GM21367 (cell line): ENCODE measurements around the gene NDUFB11.

Experiments used
- ATAC-seq: cut with Tn5 transposase; IDR thresholded peaks from one replicate; pipeline ENCODE4 v1.9.1; 2021; ENCODE audit not compliant: unreplicated experiment

Gene NDUFB11

GRCh38 chrX:47174846-47175587 lies 30.5 kb upstream of the NDUFB11 start:
- ATAC-seq: no peak

DNA sequence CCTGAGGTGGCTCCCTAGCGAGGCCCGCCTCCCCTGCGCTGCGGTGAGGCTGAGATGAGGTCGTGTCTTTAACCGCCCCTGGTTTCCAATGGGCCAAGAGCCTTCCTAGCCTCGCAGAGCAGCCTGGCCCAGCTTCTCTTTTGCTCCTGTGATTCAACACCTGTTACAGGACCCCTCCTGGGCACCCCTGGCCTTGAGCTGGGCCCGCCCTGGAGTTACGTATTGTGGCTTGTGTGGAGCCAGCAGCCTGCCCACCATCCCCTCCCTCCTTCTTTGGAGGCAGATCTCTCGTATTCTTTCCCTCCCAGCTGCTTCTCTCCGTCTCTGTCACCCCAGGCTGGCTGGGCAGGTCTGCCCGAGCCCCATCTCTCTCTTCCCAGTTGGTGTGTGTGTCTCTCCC lies 29.9 kb upstream of the NDUFB11 start:
- ATAC-seq: no peak

GRCh38 chrX:47172971-47173792 lies 28.7 kb upstream of the NDUFB11 start:
- ATAC-seq: no peak

GRCh38 chrX:47172549-47172948 lies 28.0 kb upstream of the NDUFB11 start:
- ATAC-seq: no peak

GRCh38 chrX:47171996-47172395 lies 27.5 kb upstream of the NDUFB11 start:
- ATAC-seq: no peak

DNA sequence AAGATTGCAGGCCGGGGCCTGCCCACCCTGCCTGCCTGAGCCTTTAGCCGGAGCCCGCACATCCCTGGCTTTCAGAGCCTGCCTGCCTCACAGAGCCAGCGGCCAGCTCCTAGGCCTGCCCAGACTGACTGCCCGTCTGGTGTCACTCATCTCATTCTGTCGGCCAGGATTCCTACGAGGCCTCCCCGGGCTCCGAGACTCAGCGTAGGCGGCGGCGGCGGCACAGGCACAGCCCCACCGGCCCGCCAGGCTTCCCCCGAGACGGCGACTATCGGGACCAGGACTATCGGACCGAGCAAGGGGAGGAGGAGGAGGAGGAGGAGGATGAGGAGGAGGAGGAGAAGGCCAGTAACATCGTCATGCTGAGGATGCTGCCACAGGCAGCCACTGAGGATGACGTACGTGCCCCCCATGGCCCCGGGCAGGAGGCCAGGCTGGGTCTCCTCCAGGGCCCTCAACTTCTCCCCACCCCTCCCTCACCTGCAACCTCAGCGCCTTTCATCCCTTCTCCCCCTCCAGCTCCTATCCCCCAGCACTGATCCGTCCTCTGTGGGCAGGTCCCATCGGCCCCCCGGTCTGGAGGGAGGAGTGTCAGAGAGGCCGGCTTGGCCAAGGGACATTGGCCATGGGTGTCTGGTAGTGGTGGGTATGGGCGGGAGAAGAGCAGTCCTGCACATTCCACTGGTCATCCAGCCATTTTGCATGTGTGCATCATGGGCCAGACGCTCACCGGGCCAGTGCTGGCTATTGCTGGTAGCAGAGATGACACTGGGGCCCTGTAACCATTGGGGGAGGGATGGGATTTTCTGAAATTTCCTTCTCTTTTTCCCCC lies 26.6 kb upstream of the NDUFB11 start:
- no peak for ATAC-seq

- no peak for ATAC-seq
Measured at GRCh38 chrX:47169726-47170515, 25.4 kb upstream of the NDUFB11 start.

GRCh38 chrX:47169273-47169672 lies 24.8 kb upstream of the NDUFB11 start:
- ATAC-seq: no peak

DNA sequence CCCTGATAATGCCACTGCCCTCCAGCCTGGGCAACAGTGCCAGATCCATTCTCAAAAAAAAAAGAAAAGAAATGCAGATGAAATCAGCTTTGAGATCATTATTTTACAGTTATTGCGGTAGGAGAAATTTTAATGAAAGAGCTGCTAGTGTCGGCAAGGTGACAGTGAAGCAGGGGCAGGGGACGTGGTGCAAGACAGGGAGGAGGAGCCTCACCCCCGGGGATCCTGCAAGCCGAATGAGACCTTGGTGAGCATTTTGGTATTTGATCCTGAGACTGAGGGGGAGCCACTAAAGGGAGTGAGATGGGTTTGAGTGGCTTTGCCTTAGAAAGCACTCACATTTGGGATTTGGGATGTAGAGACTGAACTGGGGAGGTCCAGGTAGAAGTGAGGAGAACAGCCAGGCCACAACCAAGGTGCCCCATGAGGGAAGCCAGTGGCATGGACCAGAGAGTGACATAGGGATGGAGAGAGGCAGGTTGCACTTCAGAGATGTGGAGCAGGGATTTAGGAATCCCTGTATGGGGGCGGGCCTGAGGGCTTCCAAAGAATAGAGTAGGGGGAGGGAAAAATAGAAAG lies 24.1 kb upstream of the NDUFB11 start:
- no peak for ATAC-seq

GRCh38 chrX:47166126-47166525 lies 21.6 kb upstream of the NDUFB11 start:
- no peak for ATAC-seq

DNA sequence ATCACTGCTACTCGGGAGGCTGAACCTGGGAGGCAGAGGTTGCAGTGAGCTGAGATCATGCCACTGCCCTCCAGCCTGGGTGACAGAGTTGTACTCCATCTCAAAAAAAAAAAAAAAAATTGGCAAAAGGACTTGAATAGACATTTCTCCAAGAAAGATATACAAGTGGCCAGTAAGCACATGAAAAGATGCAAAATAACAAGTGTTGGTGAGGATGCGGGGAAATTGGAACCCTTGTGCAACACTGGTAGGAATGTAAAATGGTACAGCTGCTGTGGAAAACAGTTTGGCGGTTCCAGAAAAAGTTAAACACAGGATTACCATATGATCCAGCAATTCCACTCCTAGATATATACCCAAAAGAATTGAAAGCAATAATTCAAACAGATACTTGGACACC lies 19.9 kb upstream of the NDUFB11 start:
- ATAC-seq: no peak

GRCh38 chrX:47162927-47163583 lies 18.6 kb upstream of the NDUFB11 start:
- no peak for ATAC-seq

DNA sequence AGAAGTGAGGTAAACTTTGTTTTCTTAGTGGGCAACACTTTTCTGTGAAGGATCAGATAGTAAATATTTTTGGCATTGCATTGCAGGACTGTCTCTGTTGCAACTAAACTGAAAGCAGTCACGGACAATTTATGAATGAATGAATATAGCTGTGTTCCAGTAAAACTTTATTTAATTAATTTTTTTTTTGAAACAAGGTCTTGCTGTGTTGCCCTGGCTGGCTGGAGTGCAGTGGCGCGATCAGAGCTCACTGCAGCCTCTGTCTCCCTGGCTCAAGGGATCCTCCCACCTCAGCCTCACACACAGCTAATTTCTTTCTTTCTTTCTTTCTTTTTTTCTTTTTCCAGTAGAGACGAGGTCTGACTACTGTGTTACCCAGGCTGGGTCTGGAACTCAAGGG lies 16.3 kb upstream of the NDUFB11 start:
- no peak for ATAC-seq

DNA sequence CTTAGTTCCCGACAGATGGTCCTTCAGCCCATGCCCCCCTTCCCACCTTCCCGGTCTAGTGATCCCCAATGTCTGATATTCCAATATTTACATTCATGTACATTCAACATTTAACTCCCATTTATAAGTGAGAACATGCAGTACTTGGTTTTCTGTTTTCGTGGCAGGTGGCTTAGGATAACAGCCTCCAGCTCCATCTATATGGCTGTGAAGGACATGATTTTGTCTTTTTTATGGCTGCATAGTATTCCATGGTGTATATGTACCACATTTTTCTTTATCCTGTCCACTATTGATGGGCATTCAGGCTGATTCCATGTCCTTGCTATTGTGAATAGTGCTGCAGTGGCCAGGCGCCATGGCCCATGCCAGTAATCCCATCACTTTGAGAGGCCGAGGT lies 14.3 kb upstream of the NDUFB11 start:
- ATAC-seq: no peak

- ATAC-seq: no peak
Measured at GRCh38 chrX:47158131-47158530, 13.6 kb upstream of the NDUFB11 start.

GRCh38 chrX:47156611-47157520 lies 12.4 kb upstream of the NDUFB11 start:
- no peak for ATAC-seq

- ATAC-seq: no peak
Measured at GRCh38 chrX:47151435-47151834, 6.9 kb upstream of the NDUFB11 start.

DNA sequence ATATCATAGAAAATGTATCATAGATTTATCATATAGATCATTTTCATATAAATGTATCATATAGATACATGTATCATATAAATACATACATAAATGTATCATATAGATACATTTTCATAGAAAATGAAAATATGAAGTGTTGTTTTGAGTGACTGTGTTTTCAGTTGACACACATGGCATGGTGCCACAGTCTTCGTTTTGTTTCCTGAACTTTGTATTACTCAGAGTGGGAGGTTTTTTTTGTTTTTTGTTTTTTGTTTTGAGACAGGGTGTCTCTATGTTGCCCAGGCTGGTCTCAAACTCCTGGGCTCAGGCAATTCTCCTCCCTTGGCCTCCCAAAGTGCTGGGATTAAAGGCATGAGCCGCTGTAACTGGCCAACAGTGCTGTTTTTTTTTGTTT lies 4.4 kb upstream of the NDUFB11 start:
- no peak for ATAC-seq
